ENCODE data around the gene TLX2. TPM values are rescaled to one million over a fixed set of nuclear protein-coding genes. Genes with fewer than 3 reads are reported as not detected.
A peak's percentile ranks its signal among the peaks of the same experiment; 100 is the strongest.

TLX2 gene
- total RNA-seq, 2 experiments from 2014 or later, result 0.52 to 0.94 TPM

DNA sequence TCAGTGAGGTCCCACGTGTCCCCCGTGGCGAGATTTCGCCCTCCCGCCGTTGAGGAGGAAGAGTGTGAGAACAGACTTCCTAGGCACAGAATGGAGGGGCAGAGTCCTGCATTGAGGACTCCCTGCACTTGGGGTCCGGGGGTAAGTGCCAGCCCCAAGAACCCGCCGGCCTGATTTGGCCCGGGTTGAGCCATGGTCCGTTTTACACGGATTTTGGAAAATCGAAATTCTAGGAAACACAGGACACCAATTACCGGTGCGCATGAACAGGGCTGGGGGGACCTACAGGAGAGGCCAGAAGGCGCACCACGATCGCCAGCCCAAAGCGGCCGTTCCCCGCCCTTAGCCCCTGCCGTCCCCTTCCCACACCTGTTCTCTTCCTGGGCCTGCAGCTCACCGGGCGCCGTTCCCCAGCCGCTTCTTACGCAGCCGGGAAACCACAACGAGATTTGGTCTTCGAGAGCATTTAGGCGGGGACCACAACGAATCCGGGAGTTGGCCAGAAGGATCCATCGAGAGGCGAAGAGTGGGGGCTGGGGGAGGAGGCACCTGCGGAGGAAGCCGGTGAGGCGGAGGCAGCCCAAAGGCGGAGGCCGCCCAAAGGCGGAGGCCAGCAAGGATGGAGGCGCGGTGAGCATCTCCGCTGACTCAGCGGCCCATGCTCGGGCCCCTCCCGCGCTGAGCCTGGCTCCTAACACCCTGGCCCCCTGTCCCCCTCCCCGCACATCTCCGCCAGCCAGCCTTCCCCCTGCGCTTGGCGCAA, 464 bp upstream of the TLX2 start:
- ChIA-PET CTCF (interaction anchor here (1.4 to 1.5 kb wide), 2 partner anchors 18 to 31 kb away, joined by 4 to 5 read pairs; partner anchors contain the start of genes CCDC142 and TTC31), POLR2A (no interaction called here)
- H3K4me1 Mint-ChIP-seq (ENCODE audit: low read depth), result peaks cover 31% of the 10 kb centered on the region
- peak overlapping the region; percentile 52 for H3K4me3 Mint-ChIP-seq
- H3K27me3 Mint-ChIP-seq, result peaks cover 53% of the 10 kb centered on the region
- H3K27ac Mint-ChIP-seq, result no peak overlapping the region
- intact Hi-C loops (cut with micrococcal nuclease), result no loop called here
- peaks cover 2% of the 10 kb centered on the region for H3K36me3 Mint-ChIP-seq
- peak; percentile 56 for DNase-seq
- H3K9me3 Mint-ChIP-seq, result no peaks in the 10 kb centered on the region

DNA sequence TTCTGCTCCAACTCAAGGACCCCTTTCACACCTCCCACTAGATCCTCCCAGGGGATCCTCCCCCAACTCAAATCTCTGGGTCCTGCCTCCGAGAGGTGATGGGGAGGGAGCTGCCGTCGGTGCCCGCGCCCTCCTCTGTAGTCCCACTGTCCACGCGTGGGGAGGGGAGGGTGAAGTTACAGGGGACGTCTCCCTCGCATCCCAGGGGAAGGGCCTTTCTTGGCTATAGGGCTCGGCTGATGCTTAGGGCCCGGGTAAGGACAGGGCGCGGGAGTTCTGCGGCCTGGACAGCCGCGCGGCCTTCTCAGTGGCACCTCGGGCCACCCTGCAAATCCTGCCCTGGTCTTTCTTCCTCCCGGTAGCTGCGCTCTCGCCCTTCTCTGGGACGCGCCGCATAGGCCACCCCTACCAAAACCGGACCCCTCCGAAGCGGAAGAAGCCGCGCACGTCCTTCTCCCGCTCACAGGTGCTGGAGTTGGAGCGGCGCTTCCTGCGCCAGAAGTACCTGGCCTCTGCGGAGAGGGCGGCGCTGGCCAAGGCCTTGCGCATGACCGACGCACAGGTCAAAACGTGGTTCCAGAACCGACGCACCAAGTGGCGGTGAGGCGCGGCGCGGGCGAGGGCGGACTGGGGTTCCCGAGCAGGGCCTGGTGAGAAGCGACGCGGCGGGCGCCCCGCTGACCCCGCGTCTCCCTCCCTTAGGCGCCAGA, 1.2 kb downstream of the TLX2 start:
- no peak for DNase-seq

DNA sequence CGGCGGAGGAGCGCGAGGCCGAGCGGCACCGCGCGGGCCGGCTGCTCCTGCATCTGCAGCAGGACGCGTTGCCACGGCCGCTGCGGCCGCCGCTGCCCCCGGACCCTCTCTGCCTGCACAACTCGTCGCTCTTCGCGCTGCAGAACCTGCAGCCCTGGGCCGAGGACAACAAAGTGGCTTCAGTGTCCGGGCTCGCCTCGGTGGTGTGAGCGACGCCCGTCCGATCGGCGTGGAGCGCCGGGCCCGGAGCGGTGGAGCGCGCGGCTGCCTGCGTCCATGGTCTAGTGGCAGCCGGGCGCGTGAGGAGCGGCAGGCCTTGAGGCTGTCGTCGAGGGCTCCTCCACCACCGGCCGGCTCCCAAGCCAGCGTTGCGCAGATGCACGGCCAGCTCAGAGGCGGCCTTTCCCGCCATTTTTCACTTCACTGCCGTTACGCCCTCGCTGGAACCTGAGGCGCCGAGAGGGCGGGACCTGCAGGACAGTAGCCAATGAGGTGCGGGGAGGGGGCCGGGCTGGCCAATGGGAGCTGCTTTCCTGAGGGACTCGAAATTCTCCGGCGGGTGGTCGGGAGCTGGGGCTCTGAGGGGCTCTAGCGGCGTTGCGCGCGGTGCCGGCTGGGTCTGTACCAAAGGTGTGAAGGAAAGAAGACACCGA, 1.9 kb downstream of the TLX2 start:
- ChIA-PET CTCF (no interaction called here), POLR2A (interaction anchor here (0.8 to 1.1 kb wide), 2 partner anchors 12 to 13 kb away, joined by 4 to 6 read pairs; partner anchors contain the start of genes AUP1 and HTRA2)
- DNase-seq, result peak; percentile 86
- H3K9me3 Mint-ChIP-seq, result no peaks in the 10 kb centered on the region
- peaks cover 69% of the 10 kb centered on the region for H3K27me3 Mint-ChIP-seq
- peaks cover 2% of the 10 kb centered on the region for H3K36me3 Mint-ChIP-seq
- peak overlapping the region; percentile 57 for H3K4me3 Mint-ChIP-seq
- peaks cover 25% of the 10 kb centered on the region for H3K4me1 Mint-ChIP-seq (ENCODE audit: low read depth)
- H3K27ac Mint-ChIP-seq, result no peak overlapping the region
- intact Hi-C loops (cut with micrococcal nuclease), result loop anchor here (1.0 kb wide), 2 partner anchors 9 to 18 kb away; partner anchors contain the start of gene PCGF1

More for the DNA sequence above, 1.2 kb downstream of the TLX2 start:
- ChIA-PET CTCF (interaction anchor here (1.4 to 1.5 kb wide), 2 partner anchors 17 to 32 kb away, joined by 4 to 5 read pairs; partner anchors contain the start of genes CCDC142 and TTC31), POLR2A (interaction anchor here (0.8 kb wide), 1 partner anchor 22 kb away, joined by 3 read pairs; no protein-coding TSS in a partner anchor)
- Mint-ChIP-seq H3K36me3 (peaks cover 2% of the 10 kb centered on the region), H3K4me3 (peak overlapping the region; percentile 62), H3K27ac (no peak overlapping the region), H3K9me3 (no peaks in the 10 kb centered on the region), H3K4me1 (ENCODE audit: low read depth) (peaks cover 29% of the 10 kb centered on the region), H3K27me3 (peaks cover 68% of the 10 kb centered on the region)
- intact Hi-C loops (cut with micrococcal nuclease), result loop anchor here (1.0 kb wide), 1 partner anchor 8 kb away; the partner anchor contains the start of gene PCGF1

DNA sequence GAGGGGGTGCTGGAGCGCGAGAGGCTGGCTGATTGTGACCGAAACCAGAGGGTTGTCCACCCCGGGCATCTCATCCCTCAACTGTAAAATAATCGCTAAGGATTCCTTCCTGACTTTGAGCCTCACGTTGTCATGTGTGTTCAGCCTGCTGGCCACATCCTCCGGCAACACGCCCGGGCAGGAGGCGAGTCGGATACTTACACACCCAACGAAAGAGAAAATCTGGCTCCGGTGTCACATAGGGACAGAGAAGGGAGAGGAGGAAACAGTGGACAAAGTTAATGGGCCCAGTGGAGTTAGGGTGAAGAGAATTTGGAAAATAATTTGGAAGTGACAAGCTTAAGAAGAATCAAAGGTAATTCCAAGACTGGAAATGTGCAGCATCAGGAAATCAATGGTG, 2.4 kb downstream of the TLX2 start:
- peaks cover 2% of the 10 kb centered on the region for H3K36me3 Mint-ChIP-seq
- H3K9me3 Mint-ChIP-seq, result no peaks in the 10 kb centered on the region
- POLR2A ChIA-PET, result interaction anchor here (0.8 to 1.1 kb wide), 2 partner anchors 13 kb away, joined by 4 to 6 read pairs; partner anchors contain the start of genes AUP1 and HTRA2
- peaks cover 23% of the 10 kb centered on the region for H3K4me1 Mint-ChIP-seq (ENCODE audit: low read depth)
- peak overlapping the region; percentile 57 for H3K4me3 Mint-ChIP-seq
- no peak overlapping the region for H3K27ac Mint-ChIP-seq
- no peak for DNase-seq
- peaks cover 67% of the 10 kb centered on the region for H3K27me3 Mint-ChIP-seq
- intact Hi-C loops (cut with micrococcal nuclease), result loop anchor here (1.0 kb wide), 1 partner anchor 18 kb away; no protein-coding TSS in a partner anchor
- CTCF ChIA-PET, result no interaction called here

DNA sequence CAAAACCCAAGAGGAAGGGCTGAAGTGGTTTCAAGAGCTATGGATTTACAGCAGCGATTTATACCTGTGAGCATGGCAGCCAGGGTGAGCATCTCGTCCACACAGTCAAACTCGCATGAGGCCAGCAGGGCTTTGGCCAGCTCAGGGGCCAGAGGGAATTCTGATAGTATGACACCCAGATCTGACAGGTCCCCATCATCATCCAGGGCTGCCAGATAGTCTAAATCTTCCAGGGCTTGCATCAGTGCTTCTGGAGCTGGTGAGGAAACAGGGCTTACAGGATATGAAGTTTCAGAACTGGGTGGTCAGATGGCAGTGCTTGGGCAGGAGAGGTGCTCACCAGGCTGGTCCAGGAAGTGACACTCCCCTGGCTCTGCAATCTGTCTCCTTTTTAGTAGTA, 8.3 kb downstream of the TLX2 start:
- no peak overlapping the region for H3K27ac Mint-ChIP-seq
- H3K27me3 Mint-ChIP-seq, result peaks cover 27% of the 10 kb centered on the region
- intact Hi-C loops (cut with micrococcal nuclease), result no loop called here
- POLR2A ChIA-PET, result no interaction called here
- DNase-seq, result no peak
- H3K9me3 Mint-ChIP-seq, result no peaks in the 10 kb centered on the region
- no peak overlapping the region for H3K4me3 Mint-ChIP-seq
- peaks cover 15% of the 10 kb centered on the region for H3K36me3 Mint-ChIP-seq
- peaks cover 5% of the 10 kb centered on the region for H3K4me1 Mint-ChIP-seq (ENCODE audit: low read depth)
- CTCF ChIA-PET, result interaction anchor here (1.0 kb wide), 1 partner anchor 39 kb away, joined by 3 read pairs; the partner anchor contains the start of genes CCDC142 and TTC31

DNA sequence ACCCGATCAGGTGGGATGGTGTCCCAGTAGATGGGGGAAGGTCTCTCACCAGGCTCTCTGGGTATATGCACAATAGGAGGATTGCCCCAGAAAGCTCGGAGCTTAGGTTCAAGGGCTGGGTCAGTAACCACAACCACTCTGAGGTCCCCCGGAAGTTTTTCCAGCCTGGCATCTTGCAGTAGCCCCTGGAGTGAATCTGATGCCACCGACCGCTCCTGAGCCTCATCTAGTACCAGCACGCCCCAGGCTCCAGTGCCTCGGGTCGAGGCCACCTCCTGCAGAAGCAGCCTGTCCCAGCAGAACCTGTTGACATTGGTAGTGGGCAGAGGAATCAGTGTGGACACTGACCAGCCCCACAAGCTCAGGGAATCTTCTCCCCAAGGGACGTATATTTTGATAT, 9.8 kb downstream of the TLX2 start:
- CTCF ChIA-PET, result no interaction called here
- H3K27me3 Mint-ChIP-seq, result peaks cover 14% of the 10 kb centered on the region
- intact Hi-C loops (cut with micrococcal nuclease), result no loop called here
- H3K9me3 Mint-ChIP-seq, result no peaks in the 10 kb centered on the region
- POLR2A ChIA-PET, result no interaction called here
- no peak overlapping the region for H3K4me3 Mint-ChIP-seq
- no peak for DNase-seq
- H3K4me1 Mint-ChIP-seq (ENCODE audit: low read depth), result peaks cover 19% of the 10 kb centered on the region
- peaks cover 27% of the 10 kb centered on the region for H3K36me3 Mint-ChIP-seq
- H3K27ac Mint-ChIP-seq, result no peak overlapping the region

DNA sequence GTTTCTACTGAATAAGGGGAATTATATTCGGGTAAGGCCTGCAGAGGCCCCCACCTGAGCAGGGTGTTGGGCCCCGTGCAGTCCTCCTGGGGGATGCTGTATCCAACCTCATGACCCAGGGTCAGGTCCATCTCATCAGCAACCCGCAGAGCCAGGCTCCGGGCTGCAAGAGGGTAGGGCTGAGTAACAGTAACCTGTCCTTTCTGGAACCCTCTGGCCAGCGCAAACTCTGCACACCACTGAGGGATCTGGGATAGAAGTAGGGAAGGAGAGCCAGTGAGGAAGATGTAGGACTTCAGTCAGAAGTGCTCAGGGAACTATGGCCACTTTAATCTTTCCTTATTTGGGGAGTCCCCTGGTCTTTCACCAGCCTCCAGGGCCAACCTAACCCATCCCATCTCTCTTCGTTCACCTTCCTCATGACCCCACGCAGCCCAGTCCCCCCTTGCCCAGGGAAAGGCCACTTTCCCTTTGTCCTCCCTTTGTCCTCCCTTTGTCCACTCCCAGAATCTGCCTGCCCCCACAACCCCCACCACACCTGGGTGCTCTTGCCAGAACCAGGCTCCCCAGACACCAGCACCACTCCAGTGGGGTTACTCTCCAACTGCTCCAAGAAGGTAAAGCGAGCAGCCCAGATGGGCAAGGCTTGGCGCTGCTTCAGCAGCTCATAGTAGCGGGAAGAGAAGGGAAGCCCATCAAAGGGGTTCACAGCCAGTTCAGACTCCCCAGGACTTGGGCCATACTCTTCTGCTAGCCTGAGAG, 10.9 kb downstream of the TLX2 start:
- intact Hi-C loops (cut with micrococcal nuclease), result no loop called here
- H3K4me3 Mint-ChIP-seq, result no peak overlapping the region
- no peaks in the 10 kb centered on the region for H3K9me3 Mint-ChIP-seq
- no peak overlapping the region for H3K27ac Mint-ChIP-seq
- no peak for DNase-seq
- CTCF ChIA-PET, result no interaction called here
- peaks cover 3% of the 10 kb centered on the region for H3K27me3 Mint-ChIP-seq
- POLR2A ChIA-PET, result no interaction called here
- H3K36me3 Mint-ChIP-seq, result peaks cover 28% of the 10 kb centered on the region
- H3K4me1 Mint-ChIP-seq (ENCODE audit: low read depth), result peaks cover 20% of the 10 kb centered on the region

DNA sequence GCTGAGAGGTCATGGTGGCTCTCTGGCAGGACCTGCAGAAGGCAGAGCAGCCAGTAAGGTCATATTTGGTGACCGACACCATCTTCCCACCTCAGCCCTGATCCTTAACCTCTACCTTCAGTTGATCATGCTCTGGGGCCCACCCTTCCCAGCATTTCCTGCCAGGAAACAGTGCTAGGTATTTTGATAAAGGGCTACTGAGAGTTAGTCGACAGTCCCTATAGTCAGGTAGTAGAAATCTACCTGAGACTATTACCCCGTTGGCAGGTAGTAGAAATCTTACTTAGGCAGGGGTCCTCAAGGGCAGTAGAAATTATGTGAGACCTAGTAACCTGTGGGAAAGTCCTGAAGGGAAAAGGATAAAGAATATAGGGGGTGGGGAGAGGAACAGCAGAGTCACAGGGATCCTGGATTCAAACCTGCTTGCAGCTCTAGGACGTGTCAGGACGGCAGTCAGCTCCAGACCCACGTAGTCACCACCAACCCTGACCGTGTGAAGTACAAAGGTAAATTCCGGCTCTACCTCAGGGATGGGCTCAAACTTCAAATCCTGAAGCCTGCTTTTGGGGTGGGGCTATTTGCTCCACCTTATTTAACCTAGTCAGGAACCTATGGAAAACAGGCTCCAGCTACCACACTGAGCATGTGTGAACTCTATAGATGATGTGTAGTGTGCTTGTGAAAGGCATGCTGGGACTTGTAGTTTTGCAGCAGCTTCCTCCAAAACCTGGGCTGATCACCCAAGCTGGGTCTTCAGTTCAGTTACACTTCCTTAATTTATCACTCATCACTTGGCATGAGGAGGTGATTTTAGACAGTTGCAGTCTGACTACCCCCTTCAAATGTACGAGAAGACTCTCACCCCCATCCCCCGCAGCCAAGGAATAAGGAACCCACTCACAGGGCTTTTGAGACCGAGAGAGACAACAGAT, 11.7 kb downstream of the TLX2 start, which contains the start of gene DQX1:
DQX1 (minus strand) TSS at position 515 of the 932 bp plus-strand sequence; CDS start at position 13, 502 bp downstream.
- Mint-ChIP-seq H3K27me3 (no peaks in the 10 kb centered on the region), H3K9me3 (no peaks in the 10 kb centered on the region), H3K36me3 (peaks cover 34% of the 10 kb centered on the region), H3K4me3 (no peak within 1 kb of the TSS), H3K27ac (no peak within 1 kb of the TSS), H3K4me1 (ENCODE audit: low read depth) (peaks cover 25% of the 10 kb centered on the region)
- POLR2A ChIA-PET, result interaction anchor here (1.1 to 1.4 kb wide), 3 partner anchors 22 to 67 kb away, joined by 3 to 4 read pairs (median 4); partner anchors contain the start of genes CCDC142, TTC31 and WBP1
- intact Hi-C loops (cut with micrococcal nuclease), result no loop called here
- no peak for DNase-seq
- CTCF ChIA-PET, result no interaction called here

DNA sequence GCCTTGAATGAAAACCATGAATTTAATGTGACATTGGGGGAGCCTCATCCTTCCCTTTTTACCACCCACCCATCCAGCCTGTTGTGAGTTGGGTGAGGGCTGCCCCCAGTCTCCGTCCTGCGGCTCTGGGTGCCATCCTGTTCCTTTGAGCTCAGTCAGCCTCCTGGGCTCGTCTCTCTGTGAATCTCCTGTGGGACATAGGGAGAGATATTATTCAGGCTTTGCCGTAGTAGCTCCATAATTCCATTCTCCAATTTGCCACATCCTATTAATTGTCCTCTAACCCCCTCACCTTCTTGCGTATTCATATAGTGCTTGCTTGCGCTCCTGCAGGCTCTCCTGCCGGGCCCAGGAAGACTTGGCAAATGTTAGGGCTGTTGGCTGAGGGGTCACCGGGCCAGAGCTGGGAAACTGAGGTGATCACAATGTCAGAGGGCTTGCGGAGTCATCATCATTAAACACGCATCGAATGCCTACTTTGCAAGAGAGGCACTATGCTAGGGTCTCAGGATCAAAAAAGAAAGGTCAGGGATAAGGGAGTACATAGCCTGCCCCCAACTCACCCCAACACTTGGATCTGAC, 12.5 kb downstream of the TLX2 start:
- no peak for DNase-seq
- Mint-ChIP-seq H3K27me3 (no peaks in the 10 kb centered on the region), H3K4me3 (no peak overlapping the region), H3K9me3 (no peaks in the 10 kb centered on the region), H3K4me1 (ENCODE audit: low read depth) (peaks cover 32% of the 10 kb centered on the region), H3K27ac (no peak overlapping the region), H3K36me3 (peaks cover 42% of the 10 kb centered on the region)
- intact Hi-C loops (cut with micrococcal nuclease), result no loop called here
- CTCF ChIA-PET, result no interaction called here
- POLR2A ChIA-PET, result interaction anchor here (1.1 to 1.5 kb wide), 4 partner anchors 17 to 68 kb away, joined by 3 to 4 read pairs (median 4); partner anchors contain the start of genes CCDC142, TTC31 and WBP1

DNA sequence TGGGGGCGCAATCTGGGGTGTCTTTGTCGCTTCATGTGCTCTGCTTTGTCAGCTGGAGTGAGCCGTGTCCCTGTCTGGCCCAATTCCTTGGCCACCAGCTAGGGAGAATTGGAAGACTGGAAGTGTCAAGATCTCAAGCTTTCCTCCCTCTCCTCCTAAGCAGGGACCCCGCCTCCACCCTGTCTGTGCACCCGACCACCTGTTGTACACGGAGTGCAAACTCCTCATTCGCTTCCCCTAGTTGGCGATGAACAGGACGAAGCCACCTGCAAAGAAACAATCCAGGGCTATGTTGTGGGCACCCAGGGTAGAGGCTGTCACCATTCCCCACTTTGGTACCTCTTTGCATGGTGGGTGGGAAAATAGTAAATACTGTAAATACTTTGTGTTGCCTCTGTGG, 13.5 kb downstream of the TLX2 start:
- intact Hi-C loops (cut with micrococcal nuclease), result loop anchor here (2.0 kb wide), 1 partner anchor 55 kb away; the partner anchor contains the start of gene MRPL53
- DNase-seq, result no peak
- Mint-ChIP-seq H3K36me3 (peaks cover 52% of the 10 kb centered on the region), H3K27ac (no peak overlapping the region), H3K27me3 (no peaks in the 10 kb centered on the region), H3K4me3 (peak overlapping the region; percentile 98), H3K9me3 (no peaks in the 10 kb centered on the region), H3K4me1 (ENCODE audit: low read depth) (peaks cover 39% of the 10 kb centered on the region)
- CTCF ChIA-PET, result interaction anchor here (5.1 to 5.3 kb wide), 2 partner anchors 45 to 60 kb away, joined by 55 to 66 read pairs; partner anchors contain the start of genes CCDC142 and TTC31
- POLR2A ChIA-PET, result interaction anchor here (1.2 to 2.5 kb wide), 4 partner anchors 15 to 72 kb away, joined by 4 to 11 read pairs (median 4); partner anchors contain the start of genes INO80B and PCGF1
